ENCODE results near the gene CHPF. TPM values are rescaled to one million over a fixed set of nuclear protein-coding genes. Genes with fewer than 3 reads are reported as not detected.
A peak's percentile ranks its signal among the peaks of the same experiment; 100 is the strongest.

The CHPF gene
- total RNA-seq, 5 donors from 2014 or later (not counting 1 experiment from before 2014, with no cell fraction given), result 5.0 to 12.8 (median 10.8) TPM

DNA sequence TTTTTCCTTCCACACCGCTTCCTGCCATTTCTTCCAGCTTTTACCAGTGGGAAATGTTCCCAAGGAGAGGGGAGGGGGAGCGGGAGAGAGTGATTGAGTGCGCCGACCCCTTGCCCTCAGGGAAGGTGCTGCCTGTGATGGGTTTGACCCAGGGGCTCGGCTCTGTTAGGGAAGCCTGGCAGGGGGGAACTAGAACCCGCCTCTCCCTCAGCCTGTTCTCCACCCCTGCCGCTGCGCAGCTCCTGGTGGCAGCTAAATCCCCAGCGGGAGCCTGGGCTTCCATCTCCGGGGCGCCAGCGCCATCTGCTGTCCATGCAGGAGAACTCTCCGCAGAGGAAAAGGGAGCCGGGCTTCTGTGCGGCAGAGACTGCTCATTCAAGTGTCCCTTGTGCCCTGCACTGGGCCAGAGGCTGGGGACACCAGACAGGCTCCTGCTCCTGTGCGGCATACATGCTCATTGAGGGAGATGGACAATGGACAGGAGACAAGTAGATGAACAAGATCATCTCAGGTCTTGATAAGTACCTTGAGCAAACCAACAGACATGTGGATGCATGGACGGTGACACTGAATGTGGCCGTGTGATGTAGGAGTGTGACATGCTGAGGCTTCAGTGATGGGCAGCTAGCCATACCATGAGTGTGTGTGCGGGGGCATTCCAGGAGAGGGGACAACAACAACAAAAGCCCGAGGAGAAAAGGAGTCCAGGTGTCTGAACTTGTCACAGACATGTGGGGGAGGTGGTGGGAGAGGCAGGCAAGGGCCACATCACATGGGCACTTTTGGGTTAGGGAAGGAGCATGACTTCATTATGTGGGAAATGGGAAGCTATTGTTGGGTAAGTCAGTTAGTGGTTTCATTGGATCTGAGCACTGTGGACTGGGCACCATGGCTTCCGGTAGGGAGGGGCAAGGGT is 13.3 kb downstream of the CHPF start:
- WGBS (ENCODE audit: insufficient coverage), result 15% methylated on average over 16 of the region's 21 CpGs
- ATAC-seq (replicated peaks in 1 of 4), result peak; percentile 84 to 97 (median 88)
- CTCF ChIA-PET, result interaction anchor here (0.6 to 6.7 kb wide), 38 partner anchors 9 to 142 kb away, joined by 3 to 57 read pairs (median 4); partner anchors contain the start of genes DNPEP (in 1 of the 2) and GMPPA (in 1 of the 2)
- H3K27ac ChIP-seq (ENCODE audit: low read length), result no peak overlapping the region
- H3K4me1 Mint-ChIP-seq, result no peaks in the 10 kb centered on the region
- H3K9me3 Mint-ChIP-seq, result no peaks in the 10 kb centered on the region
- H3K4me3 ChIP-seq (ENCODE audit: control insufficient read depth in 1 of 2, extremely low read depth in 1 of 2, low read length in 1 of 2), result no peak overlapping the region
- peaks cover 0 to 6% of the 10 kb centered on the region in 2 experiments for H3K4me1 ChIP-seq (ENCODE audit: control insufficient read depth in 1 of 2, extremely low read depth in 1 of 2, insufficient read depth in 2 of 2, low read length in 2 of 2)
- H3K27me3 ChIP-seq (replicated peaks in 1 of 2; ENCODE audit: control insufficient read depth in 2 of 2, extremely low read depth in 1 of 2, insufficient read depth in 2 of 2, low read length in 1 of 2), result peaks cover 0 to 85% of the 10 kb centered on the region in 2 experiments
- no peak overlapping the region for H3K4me3 Mint-ChIP-seq
- DNase-seq, result peak; percentile 53 to 90 (median 78)
- POLR2A ChIA-PET, result interaction anchor here in 1 of 2 donors (0.6 kb wide), 1 partner anchor 23 kb away, joined by 6 read pairs; no protein-coding TSS in a partner anchor
- H3K27me3 Mint-ChIP-seq, result peaks cover 62 to 73% of the 10 kb centered on the region in 2 donors
- H3K36me3 Mint-ChIP-seq, result no peaks in the 10 kb centered on the region
- no peaks in the 10 kb centered on the region for H3K9me3 ChIP-seq
- H3K27ac Mint-ChIP-seq, result no peak overlapping the region
- H3K36me3 ChIP-seq (ENCODE audit: control insufficient read depth in 2 of 2, extremely low read depth in 1 of 2, insufficient read depth in 1 of 2, low read length in 1 of 2), result no peaks in the 10 kb centered on the region

DNA sequence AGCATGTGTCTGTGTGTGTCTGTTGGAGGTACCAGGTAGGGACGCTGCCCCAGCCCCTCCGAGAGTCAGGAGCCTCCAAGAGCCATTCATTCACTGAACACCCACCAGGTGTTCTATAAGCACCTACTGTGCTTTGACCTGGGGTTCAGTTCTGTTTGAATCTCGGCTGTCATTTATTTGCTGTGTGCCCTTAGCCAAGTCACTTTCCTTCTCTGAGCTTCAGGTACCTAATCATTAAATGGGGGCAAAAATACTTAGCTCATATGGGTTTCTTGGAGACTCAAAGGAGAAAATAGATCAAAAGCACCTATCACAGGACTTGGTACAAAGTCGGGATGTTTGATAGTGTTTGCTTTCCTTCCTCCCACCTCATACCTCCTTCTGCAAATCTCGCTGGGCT is 16.1 kb downstream of the CHPF start:
- ChIA-PET POLR2A (interaction anchor here in 1 of 2 donors (0.5 kb wide), 1 partner anchor 140 kb away, joined by 4 read pairs; the partner anchor contains the start of gene DNPEP), CTCF (interaction anchor here (0.7 to 6.7 kb wide), 11 partner anchors 9 to 128 kb away, joined by 3 to 57 read pairs (median 5); partner anchors contain the start of gene GMPPA (in 1 of the 2))
- H3K4me3 ChIP-seq (ENCODE audit: control insufficient read depth in 1 of 2, extremely low read depth in 1 of 2, low read length in 1 of 2), result no peak overlapping the region
- Mint-ChIP-seq H3K27ac (no peak overlapping the region), H3K36me3 (no peaks in the 10 kb centered on the region), H3K4me3 (no peak overlapping the region), H3K4me1 (peaks cover 4 to 8% (median 7%) of the 10 kb centered on the region in 3 donors), H3K27me3 (peaks cover 78 to 87% of the 10 kb centered on the region in 2 donors), H3K9me3 (no peaks in the 10 kb centered on the region)
- H3K9me3 ChIP-seq, result no peaks in the 10 kb centered on the region
- peaks cover 0 to 17% of the 10 kb centered on the region in 2 experiments for H3K4me1 ChIP-seq (ENCODE audit: control insufficient read depth in 1 of 2, extremely low read depth in 1 of 2, insufficient read depth in 2 of 2, low read length in 2 of 2)
- H3K27ac ChIP-seq (ENCODE audit: low read length), result no peak overlapping the region
- DNase-seq (no peak), ATAC-seq (replicated peaks in 1 of 4) (no peak)
- WGBS (ENCODE audit: insufficient coverage), result 50% methylated on average over 1 of the region's 5 CpGs
- peaks cover 7 to 93% of the 10 kb centered on the region in 2 experiments for H3K27me3 ChIP-seq (replicated peaks in 1 of 2; ENCODE audit: control insufficient read depth in 2 of 2, extremely low read depth in 1 of 2, insufficient read depth in 2 of 2, low read length in 1 of 2)
- H3K36me3 ChIP-seq (ENCODE audit: control insufficient read depth in 2 of 2, extremely low read depth in 1 of 2, insufficient read depth in 1 of 2, low read length in 1 of 2), result no peaks in the 10 kb centered on the region

DNA sequence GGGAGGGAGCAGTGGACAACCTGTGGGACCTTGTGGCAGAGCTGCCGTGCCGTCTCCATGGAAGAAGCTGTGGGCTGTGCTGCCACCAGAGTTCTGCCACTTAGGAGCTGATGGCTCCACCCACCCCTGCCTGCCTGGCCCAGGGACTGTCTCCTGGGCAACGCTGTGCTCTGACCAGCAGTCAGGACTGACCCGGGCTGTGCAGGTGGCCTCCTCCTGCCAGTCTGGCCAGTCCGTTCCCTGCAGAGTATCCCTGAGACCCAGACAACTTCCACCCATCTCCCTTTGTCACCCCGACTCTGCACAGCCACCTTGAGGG is 16.6 kb downstream of the CHPF start:
- peaks cover 79 to 88% of the 10 kb centered on the region in 2 donors for H3K27me3 Mint-ChIP-seq
- POLR2A ChIA-PET, result no interaction called here
- H3K27me3 ChIP-seq (replicated peaks in 1 of 2; ENCODE audit: control insufficient read depth in 2 of 2, extremely low read depth in 1 of 2, insufficient read depth in 2 of 2, low read length in 1 of 2), result peaks cover 7 to 93% of the 10 kb centered on the region in 2 experiments

DNA sequence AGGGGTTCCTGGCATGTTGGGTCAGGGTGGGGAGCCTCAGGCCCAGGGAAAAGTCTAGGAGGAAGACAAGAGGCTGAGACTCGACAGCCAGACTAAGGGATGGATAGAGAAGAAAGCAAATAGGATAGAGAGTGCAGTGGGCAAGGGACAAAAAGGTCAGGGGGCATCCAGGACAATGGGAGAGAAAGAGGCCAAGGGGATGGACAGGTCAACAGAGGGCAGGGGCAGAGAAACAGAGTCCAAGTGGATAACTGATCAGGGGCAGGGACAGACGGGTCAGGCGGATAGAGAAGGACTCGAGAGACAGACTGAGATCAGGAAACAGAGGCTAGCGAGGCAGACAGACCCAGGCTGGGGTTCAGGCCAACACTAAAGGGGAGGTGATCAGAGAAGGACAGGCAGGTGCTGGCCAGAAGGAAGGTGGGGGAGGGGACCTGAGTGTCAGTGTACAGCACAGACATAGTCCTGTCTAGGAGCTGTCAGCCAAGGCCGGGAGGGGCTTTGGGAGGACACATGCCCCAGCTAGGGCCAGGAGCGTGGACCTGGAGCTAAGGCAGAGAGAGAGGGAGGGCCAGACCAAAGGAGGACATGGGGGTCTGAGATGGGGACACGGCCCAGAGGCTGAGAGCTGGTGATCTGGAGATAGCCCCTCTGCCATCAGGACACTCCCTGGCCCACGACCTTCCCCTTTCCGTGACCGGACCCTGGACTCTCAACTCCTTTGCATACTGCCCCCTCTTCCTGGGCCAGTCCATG is 17.1 kb downstream of the CHPF start:
- no peak overlapping the region for H3K4me3 Mint-ChIP-seq
- no peaks in the 10 kb centered on the region for H3K36me3 Mint-ChIP-seq
- H3K4me1 Mint-ChIP-seq, result peaks cover 10 to 15% (median 13%) of the 10 kb centered on the region in 3 donors
- ChIA-PET CTCF (interaction anchor here (0.6 to 6.7 kb wide), 5 partner anchors 12 to 124 kb away, joined by 4 to 57 read pairs (median 5); partner anchors contain the start of gene GMPPA (in 1 of the 2)), POLR2A (no interaction called here)
- no peaks in the 10 kb centered on the region for H3K9me3 Mint-ChIP-seq
- no peaks in the 10 kb centered on the region for H3K9me3 ChIP-seq
- H3K27ac ChIP-seq (ENCODE audit: low read length), result no peak overlapping the region
- no peak overlapping the region for H3K4me3 ChIP-seq (ENCODE audit: control insufficient read depth in 1 of 2, extremely low read depth in 1 of 2, low read length in 1 of 2)
- 56% methylated on average over 9 of the region's 11 CpGs for WGBS (ENCODE audit: insufficient coverage)
- no peaks in the 10 kb centered on the region for H3K36me3 ChIP-seq (ENCODE audit: control insufficient read depth in 2 of 2, extremely low read depth in 1 of 2, insufficient read depth in 1 of 2, low read length in 1 of 2)
- peaks cover 7 to 93% of the 10 kb centered on the region in 2 experiments for H3K27me3 ChIP-seq (replicated peaks in 1 of 2; ENCODE audit: control insufficient read depth in 2 of 2, extremely low read depth in 1 of 2, insufficient read depth in 2 of 2, low read length in 1 of 2)
- H3K4me1 ChIP-seq (ENCODE audit: control insufficient read depth in 1 of 2, extremely low read depth in 1 of 2, insufficient read depth in 2 of 2, low read length in 2 of 2), result peaks cover 0 to 25% of the 10 kb centered on the region in 2 experiments
- peaks cover 84 to 90% of the 10 kb centered on the region in 2 donors for H3K27me3 Mint-ChIP-seq
- ATAC-seq (replicated peaks in 1 of 4) (no peak), DNase-seq (no peak)
- H3K27ac Mint-ChIP-seq, result peak overlapping the region in 1 of 2 donors; percentile 21

More for the DNA sequence above, 16.6 kb downstream of the CHPF start:
- Histone ChIP-seq H3K4me3 (ENCODE audit: control insufficient read depth in 1 of 2, extremely low read depth in 1 of 2, low read length in 1 of 2) (no peak overlapping the region), H3K4me1 (ENCODE audit: control insufficient read depth in 1 of 2, extremely low read depth in 1 of 2, insufficient read depth in 2 of 2, low read length in 2 of 2) (peaks cover 0 to 19% of the 10 kb centered on the region in 2 experiments), H3K27ac (ENCODE audit: low read length) (no peak overlapping the region), H3K36me3 (ENCODE audit: control insufficient read depth in 2 of 2, extremely low read depth in 1 of 2, insufficient read depth in 1 of 2, low read length in 1 of 2) (no peaks in the 10 kb centered on the region), H3K9me3 (no peaks in the 10 kb centered on the region)
- no peaks in the 10 kb centered on the region for H3K36me3 Mint-ChIP-seq
- H3K4me1 Mint-ChIP-seq, result peaks cover 5 to 10% (median 8%) of the 10 kb centered on the region in 3 donors
- CTCF ChIA-PET, result interaction anchor here (0.7 to 6.7 kb wide), 6 partner anchors 11 to 125 kb away, joined by 3 to 57 read pairs (median 8); partner anchors contain the start of gene GMPPA (in 1 of the 2)
- DNase-seq (no peak), ATAC-seq (replicated peaks in 1 of 4) (no peak)
- WGBS (ENCODE audit: insufficient coverage), result 57% methylated on average over 3 of the region's 6 CpGs
- H3K9me3 Mint-ChIP-seq, result no peaks in the 10 kb centered on the region
- no peak overlapping the region for H3K4me3 Mint-ChIP-seq
- no peak overlapping the region for H3K27ac Mint-ChIP-seq

DNA sequence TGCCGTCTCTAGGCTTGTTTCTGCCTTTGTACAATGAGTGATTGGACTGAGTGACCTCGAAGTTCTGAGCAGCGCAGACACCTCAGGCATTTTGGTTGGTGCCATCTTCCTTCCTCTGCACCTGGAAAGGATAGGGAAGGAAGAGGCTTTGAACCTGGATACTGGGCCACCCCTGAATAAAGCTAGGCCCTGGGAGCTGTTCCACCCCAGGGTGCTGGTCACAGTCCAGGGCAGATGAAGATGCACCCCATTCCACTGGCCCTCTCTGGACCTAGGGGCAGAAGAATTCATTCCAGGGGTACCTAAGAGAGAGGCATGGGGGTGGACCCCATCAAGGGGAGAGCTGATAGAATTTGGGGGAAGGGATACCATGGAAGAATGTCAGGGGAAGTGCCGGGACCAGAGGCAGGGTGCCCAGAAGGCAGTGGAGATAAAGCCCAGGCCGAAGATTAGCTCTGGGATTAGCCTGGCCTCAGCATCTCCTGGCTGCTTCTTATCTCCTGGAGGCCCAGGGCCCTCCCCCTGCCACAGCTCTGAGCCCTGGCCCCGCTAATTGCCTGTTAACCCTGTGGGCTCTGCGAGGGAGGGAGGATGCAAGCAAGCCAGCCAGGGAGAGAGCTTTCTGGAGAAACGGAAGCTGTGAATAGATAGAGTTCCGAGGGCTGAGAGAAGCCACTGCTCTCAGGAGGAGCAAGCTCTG is 17.9 kb downstream of the CHPF start:
- H3K9me3 Mint-ChIP-seq, result no peaks in the 10 kb centered on the region
- WGBS (ENCODE audit: insufficient coverage), result 65% methylated on average over 4 of the region's 9 CpGs
- H3K36me3 Mint-ChIP-seq, result no peaks in the 10 kb centered on the region
- ChIA-PET POLR2A (no interaction called here), CTCF (interaction anchor here in 1 of 2 donors (0.6 kb wide), 1 partner anchor 16 kb away, joined by 5 read pairs; no protein-coding TSS in a partner anchor)
- no peak overlapping the region for H3K4me3 ChIP-seq (ENCODE audit: control insufficient read depth in 1 of 2, extremely low read depth in 1 of 2, low read length in 1 of 2)
- peaks cover 0 to 29% of the 10 kb centered on the region in 2 experiments for H3K4me1 ChIP-seq (ENCODE audit: control insufficient read depth in 1 of 2, extremely low read depth in 1 of 2, insufficient read depth in 2 of 2, low read length in 2 of 2)
- peaks cover 82 to 91% of the 10 kb centered on the region in 2 donors for H3K27me3 Mint-ChIP-seq
- ATAC-seq (replicated peaks in 1 of 4), result no peak
- no peak overlapping the region for H3K4me3 Mint-ChIP-seq
- H3K27me3 ChIP-seq (replicated peaks in 1 of 2; ENCODE audit: control insufficient read depth in 2 of 2, extremely low read depth in 1 of 2, insufficient read depth in 2 of 2, low read length in 1 of 2), result peaks cover 7 to 94% of the 10 kb centered on the region in 2 experiments
- peaks cover 14 to 19% (median 17%) of the 10 kb centered on the region in 3 donors for H3K4me1 Mint-ChIP-seq
- DNase-seq, result no peak
- no peak overlapping the region for H3K27ac ChIP-seq (ENCODE audit: low read length)
- peak overlapping the region in 1 of 2 donors; percentile 21 for H3K27ac Mint-ChIP-seq
- no peaks in the 10 kb centered on the region for H3K9me3 ChIP-seq
- no peaks in the 10 kb centered on the region for H3K36me3 ChIP-seq (ENCODE audit: control insufficient read depth in 2 of 2, extremely low read depth in 1 of 2, insufficient read depth in 1 of 2, low read length in 1 of 2)

Data from T-cell (primary cell).